ENCODE data around the gene DPM1.
A peak's percentile ranks its signal among the peaks of the same experiment; 100 is the strongest.

The DPM1 gene

GRCh38 chr20:50953821-50954220, 4.5 kb downstream of the DPM1 start:
- no peak for TF ChIP-seq CTCF (IDR thresholded peaks at IDR 0.05; ENCODE audit: low read depth, low read length, missing control alignments)
- no peak for DNase-seq (ENCODE audit: extremely low read depth, low read depth)
- no peak overlapping the region for H3K4me3 ChIP-seq (replicated peaks; ENCODE audit: low read depth, low read length)

- no peak for DNase-seq (ENCODE audit: extremely low read depth, low read depth)
- no peak overlapping the region for H3K4me3 ChIP-seq (replicated peaks; ENCODE audit: low read depth, low read length)
- no peak for TF ChIP-seq CTCF (IDR thresholded peaks at IDR 0.05; ENCODE audit: low read depth, low read length, missing control alignments)
Observed at GRCh38 chr20:50953196-50953595, 5.1 kb downstream of the DPM1 start.

GRCh38 chr20:50948132-50948785, 10.1 kb downstream of the DPM1 start:
- DNase-seq (ENCODE audit: extremely low read depth, low read depth): no peak
- TF ChIP-seq CTCF (IDR thresholded peaks at IDR 0.05; ENCODE audit: low read depth, low read length, missing control alignments): no peak
- no peak overlapping the region for H3K4me3 ChIP-seq (replicated peaks; ENCODE audit: low read depth, low read length)

DNA sequence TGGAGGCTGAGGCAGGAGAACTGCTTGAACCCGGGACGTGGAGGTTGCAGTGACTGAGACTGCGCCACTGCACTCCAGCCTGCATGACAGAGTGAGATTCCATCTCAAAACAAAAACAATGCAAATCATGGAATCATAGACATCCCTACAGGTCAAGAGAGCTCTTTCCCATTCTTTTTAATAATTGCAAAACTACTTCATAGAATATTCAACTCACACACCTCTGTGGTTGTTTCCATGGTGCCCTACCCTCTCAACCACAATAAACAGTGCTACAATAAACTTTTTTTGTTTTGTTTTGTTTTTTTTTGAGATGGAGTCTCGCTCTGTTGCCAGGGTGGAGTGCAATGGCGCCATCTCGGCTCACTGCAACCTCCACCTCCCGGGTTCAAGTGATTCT, 15.3 kb downstream of the DPM1 start:
- no peak for DNase-seq (ENCODE audit: extremely low read depth, low read depth)
- H3K4me3 ChIP-seq (replicated peaks; ENCODE audit: low read depth, low read length): no peak overlapping the region
- TF ChIP-seq CTCF (IDR thresholded peaks at IDR 0.05; ENCODE audit: low read depth, low read length, missing control alignments): no peak

GRCh38 chr20:50933589-50933988, 24.7 kb downstream of the DPM1 start:
- DNase-seq (ENCODE audit: extremely low read depth, low read depth): no peak
- H3K4me3 ChIP-seq (replicated peaks; ENCODE audit: low read depth, low read length): no peak overlapping the region
- TF ChIP-seq CTCF (IDR thresholded peaks at IDR 0.05; ENCODE audit: low read depth, low read length, missing control alignments): no peak

- no peak overlapping the region for H3K4me3 ChIP-seq (replicated peaks; ENCODE audit: low read depth, low read length)
- peak; percentile 42 for DNase-seq (ENCODE audit: extremely low read depth, low read depth)
- TF ChIP-seq CTCF (IDR thresholded peaks at IDR 0.05; ENCODE audit: low read depth, low read length, missing control alignments): no peak
Observed at GRCh38 chr20:50932691-50933280, 25.5 kb downstream of the DPM1 start.

Measured in HFF-Myc (cell line).